ENCODE data around the gene APLP2.

APLP2 gene

DNA sequence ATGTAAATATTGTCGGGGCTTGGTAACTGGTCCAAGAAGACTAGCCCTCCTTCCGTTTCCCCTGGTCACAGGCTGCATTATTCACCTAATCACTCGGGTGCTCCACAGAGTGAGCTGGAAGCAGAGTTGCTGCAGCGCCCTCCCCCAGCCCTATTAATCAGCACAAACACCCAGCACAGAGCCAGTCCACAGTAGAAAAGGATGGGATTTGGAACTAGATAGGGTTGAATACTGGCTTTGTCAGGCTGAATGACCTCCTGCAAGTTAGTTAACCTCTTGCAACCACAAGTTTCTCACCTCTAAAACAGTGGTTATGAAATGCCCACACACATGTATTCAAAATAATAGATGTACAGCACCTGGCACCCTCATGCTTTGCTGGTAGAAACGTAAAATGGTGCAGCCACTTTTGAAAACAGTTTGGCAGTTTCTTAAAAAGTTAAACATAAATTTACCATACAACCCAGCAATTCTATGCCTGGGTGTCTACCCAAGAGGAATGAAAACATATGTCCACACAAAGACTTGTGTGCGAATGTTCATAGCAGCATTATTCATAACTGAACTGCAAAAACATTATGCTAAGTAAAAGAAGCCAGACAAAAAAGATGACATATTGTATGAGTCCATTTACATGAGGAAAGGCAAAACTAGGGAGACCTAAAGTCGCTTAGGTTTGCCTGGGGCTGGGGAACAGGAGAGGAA lies 31.7 kb upstream of the APLP2 start:
- H3K4me3 ChIP-seq (ENCODE audit: low read length): no peak overlapping the region
- no peaks in the 10 kb centered on the region for H3K36me3 ChIP-seq (ENCODE audit: control insufficient read depth, insufficient read depth, low read length)
- H3K4me1 ChIP-seq (ENCODE audit: control insufficient read depth, insufficient read depth, low read length): no peaks in the 10 kb centered on the region
- H3K9ac ChIP-seq (ENCODE audit: low read length): no peak overlapping the region
- no peaks in the 10 kb centered on the region for H3K27me3 ChIP-seq (ENCODE audit: control insufficient read depth, insufficient read depth, low read length)
- H3K27ac ChIP-seq (ENCODE audit: low read depth, low read length): no peak overlapping the region

DNA sequence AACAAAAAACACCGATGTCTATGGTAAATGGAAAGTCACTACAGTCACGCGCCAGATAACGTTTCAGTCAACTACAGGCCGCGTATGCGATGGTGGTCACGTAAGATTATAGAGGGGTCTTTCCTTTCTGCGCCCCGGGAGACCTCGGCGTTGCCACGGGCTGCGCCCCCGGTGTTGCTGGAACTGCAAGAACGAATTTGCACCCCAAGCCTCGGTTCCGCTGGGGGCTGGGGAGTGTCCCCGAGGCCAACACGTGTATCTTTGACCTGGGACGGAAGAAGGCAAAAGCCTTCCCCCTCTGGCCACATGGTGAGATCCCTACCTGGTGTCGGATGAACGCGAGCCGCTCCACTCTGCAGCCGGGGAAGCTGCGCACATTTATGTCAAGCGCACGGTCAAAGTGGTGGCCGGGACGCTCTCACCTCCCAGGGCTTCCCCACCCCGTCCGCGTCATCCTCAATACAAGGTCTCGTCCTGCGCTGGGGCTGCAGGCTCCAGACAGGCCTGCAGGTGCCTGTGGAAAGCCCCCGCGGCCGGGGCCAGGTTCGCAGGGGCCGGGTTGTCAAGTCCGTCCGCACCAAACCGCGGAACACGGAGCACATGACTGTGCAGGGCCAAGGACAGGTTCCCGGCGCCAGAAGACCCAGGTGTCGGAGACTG lies 29.3 kb upstream of the APLP2 start:
- no peak overlapping the region for H3K4me3 ChIP-seq (ENCODE audit: low read length)
- H3K27ac ChIP-seq (ENCODE audit: low read depth, low read length): no peak overlapping the region

DNA sequence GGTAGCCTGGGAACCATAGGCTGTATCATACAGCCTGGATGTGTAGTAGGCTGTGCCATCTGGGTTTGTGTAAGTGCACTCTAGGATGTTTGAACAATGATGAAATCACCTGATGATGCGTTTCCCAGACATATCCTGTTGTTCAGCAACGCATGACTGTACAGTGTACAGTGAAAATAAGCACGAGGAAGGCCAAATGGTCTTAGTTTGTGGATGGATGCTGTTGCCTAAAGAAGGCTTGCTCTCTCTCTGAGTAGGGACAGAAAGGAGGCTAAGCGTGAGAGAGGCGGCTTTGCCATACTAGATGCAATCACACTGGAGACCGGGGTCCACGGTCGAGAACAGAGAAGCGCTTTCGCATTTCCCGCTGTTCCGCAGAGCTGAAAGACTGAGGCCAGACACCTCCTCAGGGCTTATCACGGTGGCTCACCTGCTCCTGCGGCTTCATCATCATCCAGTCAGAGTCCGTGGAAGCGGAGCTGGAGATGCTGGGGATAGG lies 27.6 kb upstream of the APLP2 start:
- Histone ChIP-seq H3K9ac (ENCODE audit: low read length) (no peak overlapping the region), H3K4me1 (ENCODE audit: control insufficient read depth, insufficient read depth, low read length) (no peaks in the 10 kb centered on the region), H3K4me3 (ENCODE audit: low read length) (no peak overlapping the region), H3K36me3 (ENCODE audit: control insufficient read depth, insufficient read depth, low read length) (no peaks in the 10 kb centered on the region), H3K27ac (ENCODE audit: low read depth, low read length) (no peak overlapping the region), H3K27me3 (ENCODE audit: control insufficient read depth, insufficient read depth, low read length) (no peaks in the 10 kb centered on the region)

More for the DNA sequence above, 29.3 kb upstream of the APLP2 start:
- H3K9ac ChIP-seq (ENCODE audit: low read length): no peak overlapping the region
- no peaks in the 10 kb centered on the region for H3K27me3 ChIP-seq (ENCODE audit: control insufficient read depth, insufficient read depth, low read length)
- H3K36me3 ChIP-seq (ENCODE audit: control insufficient read depth, insufficient read depth, low read length): no peaks in the 10 kb centered on the region
- no peaks in the 10 kb centered on the region for H3K4me1 ChIP-seq (ENCODE audit: control insufficient read depth, insufficient read depth, low read length)

DNA sequence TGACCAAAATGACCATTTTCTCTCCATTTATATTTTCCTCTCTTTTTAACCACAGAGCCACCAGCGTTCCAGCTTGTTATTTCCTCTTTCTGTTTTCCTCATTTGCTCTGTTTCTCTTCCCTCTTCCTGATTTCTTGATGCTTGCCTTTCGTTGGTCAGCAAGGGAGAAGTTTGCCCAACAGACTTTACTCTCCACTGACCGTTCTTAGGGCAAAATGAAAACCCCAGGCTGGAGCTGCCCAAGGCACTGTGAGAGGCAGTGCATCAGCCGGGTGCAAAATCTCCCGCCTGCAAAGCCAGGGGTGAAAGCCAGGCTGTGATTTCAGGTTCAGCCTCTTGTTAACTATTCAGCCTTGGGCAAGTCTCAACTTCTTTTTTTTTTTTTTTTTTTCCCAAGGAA lies 26.1 kb upstream of the APLP2 start:
- Histone ChIP-seq H3K9ac (ENCODE audit: low read length) (no peak overlapping the region), H3K27me3 (ENCODE audit: control insufficient read depth, insufficient read depth, low read length) (no peaks in the 10 kb centered on the region), H3K27ac (ENCODE audit: low read depth, low read length) (no peak overlapping the region), H3K4me1 (ENCODE audit: control insufficient read depth, insufficient read depth, low read length) (no peaks in the 10 kb centered on the region), H3K36me3 (ENCODE audit: control insufficient read depth, insufficient read depth, low read length) (no peaks in the 10 kb centered on the region), H3K4me3 (ENCODE audit: low read length) (no peak overlapping the region)

DNA sequence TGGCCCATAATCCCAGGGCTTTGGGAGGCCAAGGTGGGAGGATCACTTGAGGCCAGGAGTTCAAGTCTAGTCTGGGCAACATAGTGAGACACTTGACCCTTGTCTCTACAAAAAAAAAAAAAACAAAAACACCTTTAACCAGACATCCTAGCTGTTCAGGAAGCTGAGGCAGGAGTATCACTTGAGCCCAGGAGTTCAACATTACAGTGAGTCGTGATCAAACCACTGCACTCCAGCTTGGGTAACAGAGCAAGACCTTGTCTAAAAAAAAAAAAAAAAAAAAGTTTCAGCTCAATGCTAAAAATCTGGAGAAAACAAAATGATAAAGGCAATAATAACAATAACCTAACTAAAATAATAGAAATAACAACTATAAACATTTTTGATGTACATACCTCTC lies 22.6 kb upstream of the APLP2 start:
- H3K27me3 ChIP-seq (ENCODE audit: control insufficient read depth, insufficient read depth, low read length): no peaks in the 10 kb centered on the region
- no peak overlapping the region for H3K27ac ChIP-seq (ENCODE audit: low read depth, low read length)
- no peak overlapping the region for H3K4me3 ChIP-seq (ENCODE audit: low read length)
- peaks cover 5% of the 10 kb centered on the region for H3K4me1 ChIP-seq (ENCODE audit: control insufficient read depth, insufficient read depth, low read length)
- H3K9ac ChIP-seq (ENCODE audit: low read length): no peak overlapping the region
- H3K36me3 ChIP-seq (ENCODE audit: control insufficient read depth, insufficient read depth, low read length): no peaks in the 10 kb centered on the region

DNA sequence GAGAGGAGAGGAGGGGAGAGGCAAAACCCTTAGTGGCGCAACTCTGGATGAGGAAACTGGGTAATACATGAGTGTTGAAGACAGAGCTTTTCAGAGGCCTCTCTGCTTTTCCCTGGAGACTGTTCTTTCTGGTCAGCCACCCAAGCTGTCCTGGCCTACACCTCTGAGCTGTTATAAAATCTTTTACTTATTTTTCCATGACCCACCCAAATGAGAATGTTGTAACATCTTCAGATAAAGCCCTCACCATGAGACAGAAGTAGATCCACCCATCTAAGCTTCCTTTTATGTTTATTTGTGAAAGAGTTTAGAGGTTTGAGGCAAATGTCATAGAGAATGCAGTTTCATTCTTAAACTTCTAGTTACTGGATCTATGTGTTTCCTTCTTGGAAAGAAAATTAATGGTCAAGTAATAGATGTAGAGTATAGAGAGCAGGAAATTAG lies 20.3 kb upstream of the APLP2 start:
- H3K27me3 ChIP-seq (ENCODE audit: control insufficient read depth, insufficient read depth, low read length): no peaks in the 10 kb centered on the region
- H3K9ac ChIP-seq (ENCODE audit: low read length): no peak overlapping the region
- no peak overlapping the region for H3K4me3 ChIP-seq (ENCODE audit: low read length)
- H3K36me3 ChIP-seq (ENCODE audit: control insufficient read depth, insufficient read depth, low read length): no peaks in the 10 kb centered on the region
- no peak overlapping the region for H3K27ac ChIP-seq (ENCODE audit: low read depth, low read length)
- H3K4me1 ChIP-seq (ENCODE audit: control insufficient read depth, insufficient read depth, low read length): peaks cover 5% of the 10 kb centered on the region

DNA sequence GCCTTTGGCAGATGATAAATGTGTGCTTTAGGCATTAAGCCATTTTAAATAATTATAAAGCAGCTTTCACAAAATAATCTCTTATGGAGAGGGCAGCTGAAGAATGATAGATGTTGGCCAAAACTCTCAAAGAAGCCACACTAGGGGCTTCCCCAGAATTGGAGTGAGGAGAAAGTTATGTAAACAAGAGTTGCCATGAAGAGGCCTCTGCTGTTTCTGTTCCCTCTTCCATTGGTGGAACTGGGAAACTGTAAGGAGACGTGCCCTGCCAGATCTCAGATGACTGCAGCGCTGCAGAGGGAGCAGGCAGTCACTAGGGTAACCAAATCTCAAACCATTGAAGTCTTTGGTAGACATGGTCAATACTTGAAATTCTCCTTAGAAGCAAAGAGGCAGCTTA lies 19.4 kb upstream of the APLP2 start:
- Histone ChIP-seq H3K4me3 (ENCODE audit: low read length) (no peak overlapping the region), H3K9ac (ENCODE audit: low read length) (no peak overlapping the region), H3K27me3 (ENCODE audit: control insufficient read depth, insufficient read depth, low read length) (no peaks in the 10 kb centered on the region), H3K27ac (ENCODE audit: low read depth, low read length) (no peak overlapping the region), H3K36me3 (ENCODE audit: control insufficient read depth, insufficient read depth, low read length) (no peaks in the 10 kb centered on the region), H3K4me1 (ENCODE audit: control insufficient read depth, insufficient read depth, low read length) (peaks cover 5% of the 10 kb centered on the region)

DNA sequence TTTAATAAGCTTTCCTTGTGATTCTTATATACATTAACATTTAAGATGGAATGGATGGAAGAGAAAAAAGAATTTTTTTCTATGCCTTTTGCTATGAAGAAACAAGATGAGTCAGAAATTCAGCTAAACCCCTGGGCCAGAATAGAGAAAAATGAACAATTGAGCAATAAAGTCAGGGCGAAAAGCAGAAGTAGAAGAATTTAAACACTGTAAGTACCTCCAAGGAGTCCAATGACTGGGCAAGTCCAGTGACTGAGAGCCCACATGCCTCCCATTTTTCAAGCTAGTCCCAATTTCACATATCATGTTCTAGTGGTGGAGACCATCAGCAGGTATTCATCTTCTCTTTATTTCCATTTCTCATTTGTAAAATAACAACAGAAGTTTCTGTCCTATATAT lies 18.6 kb upstream of the APLP2 start:
- no peak overlapping the region for H3K9ac ChIP-seq (ENCODE audit: low read length)
- H3K36me3 ChIP-seq (ENCODE audit: control insufficient read depth, insufficient read depth, low read length): no peaks in the 10 kb centered on the region
- peaks cover 5% of the 10 kb centered on the region for H3K4me1 ChIP-seq (ENCODE audit: control insufficient read depth, insufficient read depth, low read length)
- H3K27me3 ChIP-seq (ENCODE audit: control insufficient read depth, insufficient read depth, low read length): no peaks in the 10 kb centered on the region
- H3K27ac ChIP-seq (ENCODE audit: low read depth, low read length): no peak overlapping the region
- H3K4me3 ChIP-seq (ENCODE audit: low read length): no peak overlapping the region

DNA sequence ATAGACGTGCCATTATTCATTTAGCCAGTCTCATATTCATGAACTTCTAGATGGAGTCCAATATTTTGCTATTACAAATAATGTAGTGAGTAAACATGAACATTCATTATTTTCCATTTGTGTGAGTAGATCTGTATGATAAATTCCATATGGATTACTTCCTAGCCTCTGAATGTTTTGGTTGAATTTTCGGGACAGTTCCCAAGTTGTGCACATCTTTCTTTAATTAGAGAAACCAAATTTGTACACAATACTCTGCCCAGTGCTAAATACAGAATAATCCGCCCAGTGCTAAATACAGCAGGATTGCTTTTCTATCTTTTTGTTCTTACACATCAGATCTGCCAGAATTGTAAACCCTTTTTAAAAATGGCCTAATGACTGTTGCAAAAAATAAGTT lies 17.1 kb upstream of the APLP2 start:
- H3K36me3 ChIP-seq (ENCODE audit: control insufficient read depth, insufficient read depth, low read length): no peaks in the 10 kb centered on the region
- H3K27ac ChIP-seq (ENCODE audit: low read depth, low read length): no peak overlapping the region
- no peak overlapping the region for H3K4me3 ChIP-seq (ENCODE audit: low read length)
- no peaks in the 10 kb centered on the region for H3K27me3 ChIP-seq (ENCODE audit: control insufficient read depth, insufficient read depth, low read length)
- peaks cover 5% of the 10 kb centered on the region for H3K4me1 ChIP-seq (ENCODE audit: control insufficient read depth, insufficient read depth, low read length)
- H3K9ac ChIP-seq (ENCODE audit: low read length): no peak overlapping the region

DNA sequence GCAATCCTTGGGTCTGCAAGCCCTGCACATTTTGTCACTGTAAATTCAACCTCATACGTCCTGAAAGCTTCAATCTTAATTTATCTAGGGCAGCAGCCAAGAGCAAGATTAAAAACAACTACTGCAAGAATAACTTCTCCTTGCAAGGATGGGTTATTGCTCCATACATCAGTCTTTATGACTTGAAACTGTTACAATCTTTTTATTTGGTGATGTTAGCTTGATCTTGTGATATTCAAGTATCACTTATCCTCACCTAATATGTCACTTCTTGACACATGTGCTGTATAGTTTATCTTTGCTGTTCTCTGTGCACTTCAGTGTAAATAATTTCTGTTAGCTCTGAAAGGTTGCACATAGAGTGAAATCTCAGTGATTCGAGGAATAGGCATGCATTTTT lies 14.7 kb upstream of the APLP2 start:
- H3K36me3 ChIP-seq (ENCODE audit: control insufficient read depth, insufficient read depth, low read length): no peaks in the 10 kb centered on the region
- no peak overlapping the region for H3K4me3 ChIP-seq (ENCODE audit: low read length)
- no peaks in the 10 kb centered on the region for H3K27me3 ChIP-seq (ENCODE audit: control insufficient read depth, insufficient read depth, low read length)
- peaks cover 5% of the 10 kb centered on the region for H3K4me1 ChIP-seq (ENCODE audit: control insufficient read depth, insufficient read depth, low read length)
- no peak overlapping the region for H3K9ac ChIP-seq (ENCODE audit: low read length)
- H3K27ac ChIP-seq (ENCODE audit: low read depth, low read length): no peak overlapping the region

DNA sequence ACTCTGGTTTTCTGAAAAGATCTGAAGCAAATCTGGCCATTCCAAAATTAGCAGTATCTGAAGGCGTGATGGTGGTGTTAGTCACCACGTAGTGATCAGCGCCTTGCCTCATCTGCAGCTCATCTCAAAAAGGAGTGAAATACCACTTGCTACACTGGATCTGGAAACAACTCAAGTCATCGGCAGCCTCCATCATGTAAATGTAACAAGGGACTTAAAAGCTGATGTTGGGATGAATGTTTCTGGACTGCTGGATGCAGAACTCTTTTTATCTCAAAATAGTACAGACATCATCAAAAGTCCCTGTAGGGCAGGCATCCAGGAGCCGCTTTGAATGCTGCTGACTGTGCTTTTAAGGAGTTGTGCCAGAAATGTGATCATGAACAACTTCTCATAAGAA lies 14.1 kb upstream of the APLP2 start:
- Histone ChIP-seq H3K36me3 (ENCODE audit: control insufficient read depth, insufficient read depth, low read length) (no peaks in the 10 kb centered on the region), H3K4me1 (ENCODE audit: control insufficient read depth, insufficient read depth, low read length) (peaks cover 3% of the 10 kb centered on the region), H3K9ac (ENCODE audit: low read length) (no peak overlapping the region), H3K4me3 (ENCODE audit: low read length) (no peak overlapping the region), H3K27me3 (ENCODE audit: control insufficient read depth, insufficient read depth, low read length) (no peaks in the 10 kb centered on the region), H3K27ac (ENCODE audit: low read depth, low read length) (no peak overlapping the region)

DNA sequence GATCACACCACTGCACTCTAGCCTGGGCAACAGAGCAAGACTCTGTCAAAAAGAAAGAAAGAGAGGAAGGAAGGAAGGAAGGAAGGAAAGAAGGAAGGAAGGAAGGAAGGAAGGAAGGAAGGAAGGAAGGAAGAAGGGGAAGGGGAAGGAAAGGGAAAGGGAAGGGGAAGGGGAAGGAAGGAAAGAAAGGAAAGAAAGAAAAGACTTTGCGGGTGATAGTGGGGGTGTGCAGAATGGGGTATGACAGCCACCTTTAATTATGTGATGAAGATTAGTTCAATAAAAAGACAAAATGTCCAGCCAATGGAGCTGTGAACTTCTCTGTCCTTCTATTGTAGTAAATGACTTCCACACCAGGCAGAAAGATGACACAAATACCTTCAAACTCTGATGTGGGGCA lies 8.7 kb upstream of the APLP2 start:
- no peaks in the 10 kb centered on the region for H3K27me3 ChIP-seq (ENCODE audit: control insufficient read depth, insufficient read depth, low read length)
- no peaks in the 10 kb centered on the region for H3K4me1 ChIP-seq (ENCODE audit: control insufficient read depth, insufficient read depth, low read length)
- H3K9ac ChIP-seq (ENCODE audit: low read length): no peak overlapping the region
- H3K4me3 ChIP-seq (ENCODE audit: low read length): no peak overlapping the region
- H3K27ac ChIP-seq (ENCODE audit: low read depth, low read length): no peak overlapping the region
- H3K36me3 ChIP-seq (ENCODE audit: control insufficient read depth, insufficient read depth, low read length): no peaks in the 10 kb centered on the region

DNA sequence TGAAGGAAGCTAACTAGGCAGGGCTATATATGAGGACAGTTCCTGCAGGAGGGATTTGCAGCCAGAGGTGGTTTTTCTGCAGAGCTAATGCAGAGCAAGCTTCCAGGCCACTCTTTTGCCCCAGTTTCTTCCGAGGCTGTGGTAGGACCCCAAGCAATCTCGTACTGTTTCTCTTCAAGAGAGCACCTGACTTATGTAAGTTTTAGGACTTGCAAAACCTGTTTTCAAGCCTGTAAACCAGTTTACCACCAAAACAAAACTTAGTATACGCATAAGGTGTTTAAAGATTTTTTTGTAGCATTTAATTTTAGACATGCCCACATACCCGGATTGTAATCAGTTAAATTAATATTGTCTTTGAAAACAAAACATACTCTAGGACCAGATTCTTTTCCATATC lies 7.7 kb upstream of the APLP2 start:
- Histone ChIP-seq H3K27me3 (ENCODE audit: control insufficient read depth, insufficient read depth, low read length) (no peaks in the 10 kb centered on the region), H3K9ac (ENCODE audit: low read length) (no peak overlapping the region), H3K27ac (ENCODE audit: low read depth, low read length) (no peak overlapping the region), H3K4me1 (ENCODE audit: control insufficient read depth, insufficient read depth, low read length) (no peaks in the 10 kb centered on the region), H3K4me3 (ENCODE audit: low read length) (no peak overlapping the region), H3K36me3 (ENCODE audit: control insufficient read depth, insufficient read depth, low read length) (no peaks in the 10 kb centered on the region)
